Measurements from ENCODE around the gene TBCD. TPM values are rescaled to one million over a fixed set of nuclear protein-coding genes. Genes with fewer than 3 reads are reported as not detected.

TBCD gene
- total and polyA plus RNA-seq, 2 donors (not counting 1 experiment from before 2014, with no cell fraction given), result 22.1 to 36.7 TPM

GRCh38 chr17:82941021-82942001, 189.4 kb downstream of the TBCD start:
- Histone ChIP-seq H3K9me3 (ENCODE audit: control insufficient read depth, insufficient read depth, low read depth, low read length) (no peaks in the 10 kb centered on the region), H3K27me3 (ENCODE audit: control insufficient read depth, insufficient read depth, low read length) (no peaks in the 10 kb centered on the region), H2AFZ (ENCODE audit: low read length) (no peak overlapping the region), H3K4me1 (ENCODE audit: control insufficient read depth, extremely low read depth, insufficient read depth, low read length) (no peaks in the 10 kb centered on the region), H3K27ac (ENCODE audit: insufficient read depth, low read length) (no peak overlapping the region), H3K9ac (ENCODE audit: insufficient read depth, low read length) (no peak overlapping the region), H3K4me3 (replicated peaks in 1 of 4; ENCODE audit: control extremely low read depth in 1 of 4, insufficient read depth in 1 of 4, low read depth in 3 of 4, low read length in 4 of 4) (no peak overlapping the region), H3K4me2 (ENCODE audit: extremely low read depth, insufficient read depth, low read length) (no peak overlapping the region), H3K79me2 (ENCODE audit: control insufficient read depth, insufficient read depth, low read length) (no peaks in the 10 kb centered on the region), H4K20me1 (ENCODE audit: control insufficient read depth, extremely low read depth, insufficient read depth, low read length) (no peaks in the 10 kb centered on the region), H3K36me3 (ENCODE audit: control insufficient read depth, insufficient read depth, low read length) (peaks cover 18% of the 10 kb centered on the region)
- DNase-seq (ENCODE audit: low read depth in 2 of 2), result no peak
- TF ChIP-seq CTCF (conservative IDR thresholded peaks at IDR 0.05 in 1 of 2, IDR thresholded peaks at IDR 0.05 in 1 of 2; ENCODE audit: low read depth in 1 of 2, low read length in 2 of 2) (no peak), EZH2 (IDR thresholded peaks at IDR 0.05; ENCODE audit: low read length, missing control alignments) (no peak)

- no peak overlapping the region for H3K4me3 ChIP-seq (replicated peaks in 1 of 4; ENCODE audit: control extremely low read depth in 1 of 4, insufficient read depth in 1 of 4, low read depth in 3 of 4, low read length in 4 of 4)
- H4K20me1 ChIP-seq (ENCODE audit: control insufficient read depth, extremely low read depth, insufficient read depth, low read length), result no peaks in the 10 kb centered on the region
- no peak overlapping the region for H3K27ac ChIP-seq (ENCODE audit: insufficient read depth, low read length)
- H3K9me3 ChIP-seq (ENCODE audit: control insufficient read depth, insufficient read depth, low read depth, low read length), result no peaks in the 10 kb centered on the region
- peaks cover 18% of the 10 kb centered on the region for H3K36me3 ChIP-seq (ENCODE audit: control insufficient read depth, insufficient read depth, low read length)
- no peak overlapping the region for H2AFZ ChIP-seq (ENCODE audit: low read length)
- H3K9ac ChIP-seq (ENCODE audit: insufficient read depth, low read length), result no peak overlapping the region
- TF ChIP-seq CTCF (conservative IDR thresholded peaks at IDR 0.05 in 1 of 2, IDR thresholded peaks at IDR 0.05 in 1 of 2; ENCODE audit: low read depth in 1 of 2, low read length in 2 of 2) (no peak), EZH2 (IDR thresholded peaks at IDR 0.05; ENCODE audit: low read length, missing control alignments) (no peak)
- no peak for DNase-seq (ENCODE audit: low read depth in 2 of 2)
- no peaks in the 10 kb centered on the region for H3K4me1 ChIP-seq (ENCODE audit: control insufficient read depth, extremely low read depth, insufficient read depth, low read length)
- H3K4me2 ChIP-seq (ENCODE audit: extremely low read depth, insufficient read depth, low read length), result no peak overlapping the region
- no peaks in the 10 kb centered on the region for H3K79me2 ChIP-seq (ENCODE audit: control insufficient read depth, insufficient read depth, low read length)
- no peaks in the 10 kb centered on the region for H3K27me3 ChIP-seq (ENCODE audit: control insufficient read depth, insufficient read depth, low read length)
Measured at GRCh38 chr17:82942166-82943130, 190.6 kb downstream of the TBCD start.

GRCh38 chr17:82943339-82943738, 191.5 kb downstream of the TBCD start:
- no peak overlapping the region for H3K27ac ChIP-seq (ENCODE audit: insufficient read depth, low read length)
- H3K4me2 ChIP-seq (ENCODE audit: extremely low read depth, insufficient read depth, low read length), result no peak overlapping the region
- H3K4me1 ChIP-seq (ENCODE audit: control insufficient read depth, extremely low read depth, insufficient read depth, low read length), result no peaks in the 10 kb centered on the region
- no peak overlapping the region for H3K9ac ChIP-seq (ENCODE audit: insufficient read depth, low read length)
- H3K4me3 ChIP-seq (replicated peaks in 1 of 4; ENCODE audit: control extremely low read depth in 1 of 4, insufficient read depth in 1 of 4, low read depth in 3 of 4, low read length in 4 of 4), result no peak overlapping the region
- H2AFZ ChIP-seq (ENCODE audit: low read length), result no peak overlapping the region
- H3K9me3 ChIP-seq (ENCODE audit: control insufficient read depth, insufficient read depth, low read depth, low read length), result no peaks in the 10 kb centered on the region
- H3K79me2 ChIP-seq (ENCODE audit: control insufficient read depth, insufficient read depth, low read length), result no peaks in the 10 kb centered on the region
- no peaks in the 10 kb centered on the region for H3K27me3 ChIP-seq (ENCODE audit: control insufficient read depth, insufficient read depth, low read length)
- no peaks in the 10 kb centered on the region for H4K20me1 ChIP-seq (ENCODE audit: control insufficient read depth, extremely low read depth, insufficient read depth, low read length)
- H3K36me3 ChIP-seq (ENCODE audit: control insufficient read depth, insufficient read depth, low read length), result peaks cover 14% of the 10 kb centered on the region
- no peak for TF ChIP-seq CTCF (conservative IDR thresholded peaks at IDR 0.05 in 1 of 2, IDR thresholded peaks at IDR 0.05 in 1 of 2; ENCODE audit: low read depth in 1 of 2, low read length in 2 of 2)
- TF ChIP-seq EZH2 (IDR thresholded peaks at IDR 0.05; ENCODE audit: low read length, missing control alignments), result no peak
- no peak for DNase-seq (ENCODE audit: low read depth in 2 of 2)

All from fibroblast of lung (primary cell).